GM23248 (cell line): ENCODE data around the gene ADCY5. TPM values are rescaled to one million over a fixed set of nuclear protein-coding genes. Genes with fewer than 3 reads are reported as not detected.

Experiments used
- DNase-seq: peaks from one replicate; pipeline ENCODE4 v3.0.0-alpha.2; 2015
- H2AFZ ChIP-seq: fragments of 200-600 bp; sonication (generic); 2 replicates; pipeline ENCODE4 v1.6.1; 2016; ENCODE audit warnings: antibody characterized with exemption
- H3F3A ChIP-seq: fragments of 200-600 bp; sonication (generic); 2 replicates; pipeline ENCODE4 v1.6.1; 2016; ENCODE audit warnings: mild to moderate bottlenecking, antibody characterized with exemption, mixed run types; ENCODE audit not compliant: insufficient read depth
- H3K27ac ChIP-seq: fragments of 200-600 bp; sonication (generic); 2 replicates; pipeline ENCODE4 v1.5.1; 2016; ENCODE audit warnings: mild to moderate bottlenecking
- H3K27me3 ChIP-seq: fragments of 200-600 bp; sonication (generic); replicated peaks from 2 replicates; pipeline ENCODE4 v1.6.1; 2016; ENCODE audit warnings: mild to moderate bottlenecking; ENCODE audit not compliant: insufficient read depth
- H3K36me3 ChIP-seq: fragments of 200-600 bp; sonication (generic); 2 replicates; pipeline ENCODE4 v1.6.1; 2016; ENCODE audit warnings: low read depth, mild to moderate bottlenecking
- H3K4me1 ChIP-seq: fragments of 200-600 bp; sonication (generic); 2 replicates; pipeline ENCODE4 v1.6.1; 2016; ENCODE audit warnings: mild to moderate bottlenecking; ENCODE audit not compliant: insufficient read depth
- H3K4me2 ChIP-seq: fragments of 200-600 bp; sonication (generic); one replicate; pipeline ENCODE4 v1.6.1; 2016; ENCODE audit warnings: mild to moderate bottlenecking; ENCODE audit not compliant: unreplicated experiment
- H3K4me3 ChIP-seq: fragments of 200-600 bp; sonication (generic); 2 replicates; pipeline ENCODE4 v1.5.1; 2016; ENCODE audit warnings: mild to moderate bottlenecking
- H3K79me2 ChIP-seq: fragments of 200-600 bp; sonication (generic); 2 replicates; pipeline ENCODE4 v1.6.1; 2016; ENCODE audit warnings: mild to moderate bottlenecking; ENCODE audit not compliant: insufficient read depth
- H3K9ac ChIP-seq: fragments of 200-600 bp; sonication (generic); 2 replicates; pipeline ENCODE4 v1.6.1; 2016; ENCODE audit warnings: mild to moderate bottlenecking
- H3K9me2 ChIP-seq: fragments of 200-600 bp; sonication (generic); 2 replicates; pipeline ENCODE4 v1.6.1; 2016; ENCODE audit warnings: mixed run types, mild to moderate bottlenecking, moderate library complexity; ENCODE audit not compliant: insufficient read depth
- H3K9me3 ChIP-seq: fragments of 200-600 bp; sonication (generic); one replicate; pipeline ENCODE4 v1.6.1; 2017; ENCODE audit warnings: low read depth
- H4K20me1 ChIP-seq: fragments of 200-600 bp; sonication (generic); 2 replicates; pipeline ENCODE4 v1.6.0; 2016; ENCODE audit not compliant: insufficient read depth
- EZH2 ChIP-seq: fragments of 200-600 bp; sonication (generic); IDR thresholded peaks from 2 replicates; pipeline ENCODE4 v1.6.1; 2018; ENCODE audit warnings: antibody characterized with exemption, mild to moderate bottlenecking; ENCODE audit not compliant: insufficient read depth, poor library complexity, severe bottlenecking
- EZH2phosphoT487 ChIP-seq: fragments of 200-600 bp; sonication (generic); IDR thresholded peaks from 2 replicates; pipeline ENCODE4 v1.6.1; 2018; ENCODE audit warnings: antibody characterized with exemption, moderate library complexity, mild to moderate bottlenecking, low read depth; ENCODE audit not compliant: insufficient read depth
- WGBS, 2 experiments: methylation state at CpG; one replicate each; pipeline ENCODE4 v1.1.6; 2015 to 2017; ENCODE audit warnings: low lambda C conversion rate in 2 of 2, low coverage in 1 of 2; ENCODE audit errors: missing lambda C conversion rate in 2 of 2; 5-methylcytosine and 5-hydroxymethylcytosine counted together
- in situ Hi-C: fragments of 300-500 bp; cut with MboI; formaldehyde crosslinking; loops from 2 replicates; pipeline ENCODE4 v1.15.0; 2020
- polyA plus RNA-seq: library from polyadenylated mRNA; unstranded; fragments of >200 nt; fragmentation: Nextera tagmentation; extraction: Ambion mirVana; gene quantifications from 2 replicates; pipeline ENCODE4 v1.2.1, GENCODE V29; 2016
- total RNA-seq: library from RNA; depleted of rRNA; stranded (reverse); fragments of >200 nt; shearing (Covaris generic); gene quantifications from 2 replicates; pipeline ENCODE4 v1.2.3, GENCODE V29; 2014

The ADCY5 gene
- total and polyA plus RNA-seq, 2 experiments from 2014 or later, result 0.09 to 1.2 TPM

- Histone ChIP-seq H3F3A (no peaks in the 10 kb centered on the region), H3K4me3 (no peak overlapping the region), H3K9ac (no peak overlapping the region), H3K27me3 (no peaks in the 10 kb centered on the region; the same call in 1 of the 2 replicates), H3K27ac (no peak overlapping the region), H3K4me1 (no peaks in the 10 kb centered on the region), H4K20me1 (no peaks in the 10 kb centered on the region), H3K36me3 (no peaks in the 10 kb centered on the region), H3K9me3 (no peaks in the 10 kb centered on the region), H2AFZ (no peak overlapping the region), H3K79me2 (no peaks in the 10 kb centered on the region), H3K4me2 (no peak overlapping the region), H3K9me2 (no peaks in the 10 kb centered on the region)
- 64 to 68% methylated on average over 13 of the region's 13 CpGs for WGBS, 2 experiments
- in situ Hi-C loops, result no loop called here
- TF ChIP-seq EZH2phosphoT487 (no peak), EZH2 (no peak)
- DNase-seq, result no peak
Measured at GRCh38 chr3:123296836-123297626, 151.9 kb downstream of the ADCY5 start.

- H3K27ac ChIP-seq, result no peak overlapping the region
- H2AFZ ChIP-seq, result no peak overlapping the region
- no peak overlapping the region for H3K4me2 ChIP-seq
- H3K4me3 ChIP-seq, result no peak overlapping the region
- H3K79me2 ChIP-seq, result no peaks in the 10 kb centered on the region
- no peaks in the 10 kb centered on the region for H3F3A ChIP-seq
- no peaks in the 10 kb centered on the region for H3K4me1 ChIP-seq
- H3K36me3 ChIP-seq, result no peaks in the 10 kb centered on the region
- in situ Hi-C loops, result no loop called here
- no peaks in the 10 kb centered on the region for H3K9me3 ChIP-seq
- H4K20me1 ChIP-seq, result no peaks in the 10 kb centered on the region
- H3K27me3 ChIP-seq, result no peaks in the 10 kb centered on the region; the same call in 1 of the 2 replicates
- no peak overlapping the region for H3K9ac ChIP-seq
- WGBS, 2 experiments, result 72 to 77% methylated on average over 7 of the region's 7 CpGs
- no peak for TF ChIP-seq EZH2
- TF ChIP-seq EZH2phosphoT487, result no peak
- H3K9me2 ChIP-seq, result no peaks in the 10 kb centered on the region
- no peak for DNase-seq
Measured at GRCh38 chr3:123296261-123296660, 152.6 kb downstream of the ADCY5 start.

GRCh38 chr3:123295901-123296250 lies 153.0 kb downstream of the ADCY5 start:
- no peak for DNase-seq
- Histone ChIP-seq H3K9me3 (no peaks in the 10 kb centered on the region), H3K9me2 (no peaks in the 10 kb centered on the region), H3K36me3 (no peaks in the 10 kb centered on the region), H3K4me3 (no peak overlapping the region), H3K27me3 (no peaks in the 10 kb centered on the region; the same call in 1 of the 2 replicates), H3K9ac (no peak overlapping the region), H3F3A (no peaks in the 10 kb centered on the region), H3K27ac (no peak overlapping the region), H3K4me2 (no peak overlapping the region), H4K20me1 (no peaks in the 10 kb centered on the region), H3K79me2 (no peaks in the 10 kb centered on the region), H2AFZ (no peak overlapping the region), H3K4me1 (no peaks in the 10 kb centered on the region)
- in situ Hi-C loops, result no loop called here
- no peak for TF ChIP-seq EZH2
- TF ChIP-seq EZH2phosphoT487, result no peak
- 58 to 69% methylated on average over 10 of the region's 11 CpGs for WGBS, 2 experiments

- TF ChIP-seq EZH2phosphoT487 (no peak), EZH2 (no peak)
- H3K9me2 ChIP-seq, result no peaks in the 10 kb centered on the region
- no peaks in the 10 kb centered on the region for H3K4me1 ChIP-seq
- H3K36me3 ChIP-seq, result no peaks in the 10 kb centered on the region
- H3K4me2 ChIP-seq, result no peak overlapping the region
- H2AFZ ChIP-seq, result no peak overlapping the region
- DNase-seq, result no peak
- H3K9ac ChIP-seq, result no peak overlapping the region
- 51 to 52% methylated on average over 7 of the region's 7 CpGs for WGBS, 2 experiments
- H3K4me3 ChIP-seq, result no peak overlapping the region
- H3K27ac ChIP-seq, result no peak overlapping the region
- no peaks in the 10 kb centered on the region for H3F3A ChIP-seq
- in situ Hi-C loops, result no loop called here
- H3K27me3 ChIP-seq, result no peaks in the 10 kb centered on the region; the same call in 1 of the 2 replicates
- no peaks in the 10 kb centered on the region for H4K20me1 ChIP-seq
- H3K79me2 ChIP-seq, result no peaks in the 10 kb centered on the region
- no peaks in the 10 kb centered on the region for H3K9me3 ChIP-seq
Measured at GRCh38 chr3:123295171-123295900, 153.6 kb downstream of the ADCY5 start.
